Fibroblast of skin of right quadriceps (primary cell): Measurements from ENCODE around the gene INO80B.
"Not testable (repeated sequence)": the region's sequence is repeated elsewhere in the genome, so short reads cannot be mapped to it uniquely, and the experiment has no call there.

Experiments
- DNase-seq: peaks from one replicate; pipeline ENCODE4 v3.0.0-alpha.2; 2013

The INO80B gene

GRCh38 chr2:74454654-74455511, at the start of gene INO80B:
Gene INO80B (plus strand): TSS chr2:74455087. CDS start chr2:74455117, 30 bp downstream.
- peak; percentile 98 for DNase-seq

- no peak for DNase-seq
These were observed 48.9 kb upstream of the INO80B start for GRCh38 chr2:74406035-74406434.

- no peak for DNase-seq
These were observed 47.2 kb upstream of the INO80B start for GRCh38 chr2:74407682-74408081.

- DNase-seq = no peak
These were observed 41.7 kb upstream of the INO80B start for GRCh38 chr2:74413001-74413698.

DNA sequence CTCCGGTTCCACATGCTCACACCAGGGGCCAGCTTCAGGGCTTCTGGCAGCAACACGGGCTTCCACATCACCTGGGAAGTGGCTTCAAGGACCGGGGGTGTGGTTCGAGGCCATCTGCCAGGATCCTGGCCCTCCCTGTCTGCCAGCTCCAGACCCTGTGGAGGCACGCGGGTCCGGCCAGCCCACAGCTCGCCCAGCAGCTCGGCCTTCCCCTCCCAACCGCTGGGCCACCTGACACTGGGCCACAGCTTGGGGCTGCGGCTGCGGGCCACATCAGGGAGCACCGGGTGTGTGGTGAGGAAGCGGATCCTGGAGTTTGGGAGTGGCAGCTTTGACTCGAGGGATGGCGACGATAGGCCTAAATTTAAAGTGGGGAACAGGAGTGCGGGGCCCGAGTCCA, 40.4 kb upstream of the INO80B start:
- DNase-seq = no peak

GRCh38 chr2:74414881-74415761, 39.8 kb upstream of the INO80B start:
- DNase-seq = no peak

DNA sequence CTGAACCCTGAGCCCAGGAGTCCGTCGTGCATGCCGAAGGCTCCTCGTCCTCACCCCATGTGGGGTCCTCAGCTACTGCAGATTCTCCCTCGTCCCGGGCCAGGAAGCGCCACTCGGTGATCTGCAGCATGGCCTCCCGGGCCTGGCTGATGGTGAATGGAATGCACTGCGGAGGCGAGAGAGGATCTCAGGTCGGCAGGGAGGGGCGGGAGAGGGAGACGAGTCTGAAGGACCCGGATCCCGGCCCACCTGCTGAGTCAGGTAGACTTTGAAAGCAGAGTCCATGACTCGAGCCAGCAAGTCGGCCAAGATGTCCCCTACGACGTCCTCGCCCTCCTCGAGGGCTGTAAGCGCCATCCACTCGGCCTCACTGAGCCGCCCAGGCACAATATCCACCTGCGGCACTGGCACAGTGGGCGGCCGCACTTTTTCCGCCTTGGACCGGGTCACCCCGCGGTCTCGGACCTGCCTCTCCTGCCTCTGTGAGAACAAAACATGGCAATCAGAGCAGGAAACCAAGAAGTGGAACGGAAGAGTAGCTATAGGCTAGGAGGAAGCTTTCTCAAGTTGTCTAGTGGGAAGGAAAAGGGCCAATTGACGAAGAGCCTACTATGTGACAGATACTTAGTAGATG, 39.0 kb upstream of the INO80B start:
- no peak for DNase-seq

- no peak for DNase-seq
These were observed 38.1 kb upstream of the INO80B start for GRCh38 chr2:74416778-74417177.

DNA sequence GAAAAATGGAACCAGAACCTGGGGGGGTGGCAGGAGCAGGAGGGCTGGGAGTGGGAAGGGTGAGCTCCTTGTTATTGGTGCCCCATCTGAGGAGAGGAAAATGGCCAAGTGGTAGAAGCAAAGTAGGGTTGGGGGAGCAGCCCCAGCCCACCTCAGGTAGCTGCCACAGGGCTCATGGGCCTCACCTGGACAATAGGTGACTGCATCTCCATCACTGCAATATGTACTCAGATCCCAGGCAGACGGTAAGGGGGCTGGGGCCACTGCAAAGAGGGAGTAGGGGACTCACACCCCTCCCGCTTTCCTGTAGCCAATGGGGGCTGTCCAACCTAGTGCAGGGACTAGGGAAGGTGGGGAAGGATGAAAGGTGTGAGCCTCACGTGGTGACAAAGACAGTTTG, 37.7 kb upstream of the INO80B start:
- DNase-seq = no peak

GRCh38 chr2:74417763-74418162, 37.1 kb upstream of the INO80B start:
- DNase-seq = no peak

GRCh38 chr2:74418312-74418711, 36.6 kb upstream of the INO80B start:
- no peak for DNase-seq

- no peak for DNase-seq
These were observed 35.5 kb upstream of the INO80B start for GRCh38 chr2:74419345-74419744.

DNA sequence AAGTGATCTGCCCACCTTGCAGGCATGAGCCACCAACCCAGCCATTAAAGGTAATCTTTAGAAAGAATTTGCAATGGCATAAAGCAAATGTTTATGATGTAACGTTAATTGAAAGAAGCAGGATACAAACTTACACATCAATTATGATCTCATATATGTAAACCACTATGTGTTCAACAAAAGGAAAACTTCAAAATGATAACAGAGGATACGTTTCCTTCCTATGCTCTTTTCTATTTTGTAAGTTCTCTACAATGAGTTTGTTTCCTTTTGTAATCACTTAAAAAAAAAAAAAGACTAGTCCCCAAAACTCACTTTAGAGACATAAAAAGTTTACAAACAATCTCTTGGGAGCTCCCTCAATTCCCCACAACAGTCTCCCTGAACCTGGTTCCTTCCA, 34.9 kb upstream of the INO80B start:
- no peak for DNase-seq

DNA sequence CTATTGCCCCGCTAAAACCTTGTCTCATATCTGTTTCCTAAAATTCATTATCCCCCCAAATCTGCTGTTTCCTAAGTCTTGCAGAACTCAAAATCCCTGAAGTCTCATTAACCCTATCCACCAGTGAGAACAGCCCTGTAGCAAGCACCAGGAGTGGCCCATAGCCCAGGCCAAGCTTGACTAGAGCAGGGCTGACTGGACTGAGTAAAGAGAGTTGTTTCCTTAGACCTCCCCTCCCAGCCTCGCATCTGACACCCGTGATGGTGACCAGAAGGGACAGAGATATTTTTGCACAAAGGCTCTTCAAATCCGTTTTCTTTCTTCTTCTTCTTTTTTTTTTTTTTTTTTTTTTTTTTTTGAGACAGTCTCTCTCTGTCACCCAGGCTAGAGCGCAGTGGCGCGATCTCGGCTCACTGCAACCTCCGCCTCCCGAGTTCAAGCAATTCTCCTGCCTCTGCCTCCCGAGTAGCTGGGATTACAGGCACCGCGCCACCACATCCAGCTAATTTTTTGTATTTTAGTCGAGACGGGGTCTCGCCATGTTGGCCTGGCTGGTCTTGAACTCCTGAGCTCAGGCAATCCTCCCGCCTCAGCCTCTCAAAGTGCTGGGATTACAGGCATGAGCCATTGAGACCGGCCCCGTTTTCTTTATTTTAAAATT, 34.3 kb upstream of the INO80B start:
- not testable (repeated sequence) for DNase-seq

DNA sequence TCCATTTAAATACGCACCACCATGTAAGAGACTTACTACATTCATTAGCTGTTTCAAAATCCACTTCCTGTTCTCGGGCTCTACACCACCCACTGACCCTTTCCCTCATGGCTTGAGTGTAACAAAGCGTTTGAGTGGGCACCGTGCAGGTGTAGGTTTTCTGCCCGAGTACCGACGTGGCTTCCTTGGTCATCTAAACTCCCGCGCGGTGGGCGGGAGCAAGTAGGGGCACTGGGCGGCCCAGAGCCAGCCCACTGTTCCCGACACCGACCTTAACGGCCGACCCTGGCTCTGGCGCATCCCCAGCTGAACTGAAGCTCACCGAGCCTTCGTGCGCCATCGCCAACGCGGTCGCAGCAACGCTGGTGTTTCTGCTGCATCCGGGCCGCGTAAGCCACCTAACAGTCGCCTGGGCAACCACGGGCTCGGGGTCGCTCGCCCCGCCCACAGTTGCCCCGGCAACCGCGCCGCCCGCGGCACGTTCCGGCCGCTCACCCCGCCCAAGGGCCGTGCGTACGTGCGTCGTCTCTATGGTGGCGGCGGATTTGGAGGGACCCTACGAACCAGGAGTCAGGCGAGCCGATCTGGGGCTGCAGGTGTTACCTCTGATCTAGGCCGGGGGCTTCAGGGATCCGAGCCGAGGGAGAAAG, 33.5 kb upstream of the INO80B start, which contains the start of the genes C2orf81 and WDR54:
C2orf81 (minus strand) TSS at position 399 of the 650 bp plus-strand sequence; CDS start at position 340, 59 bp downstream.
WDR54 (plus strand) TSS at position 510 of the 650 bp plus-strand sequence. CDS start 424 bp downstream, outside the sequence.
- DNase-seq = peak; percentile 87

GRCh38 chr2:74423231-74424095, 31.4 kb upstream of the INO80B start:
- DNase-seq = no peak

DNA sequence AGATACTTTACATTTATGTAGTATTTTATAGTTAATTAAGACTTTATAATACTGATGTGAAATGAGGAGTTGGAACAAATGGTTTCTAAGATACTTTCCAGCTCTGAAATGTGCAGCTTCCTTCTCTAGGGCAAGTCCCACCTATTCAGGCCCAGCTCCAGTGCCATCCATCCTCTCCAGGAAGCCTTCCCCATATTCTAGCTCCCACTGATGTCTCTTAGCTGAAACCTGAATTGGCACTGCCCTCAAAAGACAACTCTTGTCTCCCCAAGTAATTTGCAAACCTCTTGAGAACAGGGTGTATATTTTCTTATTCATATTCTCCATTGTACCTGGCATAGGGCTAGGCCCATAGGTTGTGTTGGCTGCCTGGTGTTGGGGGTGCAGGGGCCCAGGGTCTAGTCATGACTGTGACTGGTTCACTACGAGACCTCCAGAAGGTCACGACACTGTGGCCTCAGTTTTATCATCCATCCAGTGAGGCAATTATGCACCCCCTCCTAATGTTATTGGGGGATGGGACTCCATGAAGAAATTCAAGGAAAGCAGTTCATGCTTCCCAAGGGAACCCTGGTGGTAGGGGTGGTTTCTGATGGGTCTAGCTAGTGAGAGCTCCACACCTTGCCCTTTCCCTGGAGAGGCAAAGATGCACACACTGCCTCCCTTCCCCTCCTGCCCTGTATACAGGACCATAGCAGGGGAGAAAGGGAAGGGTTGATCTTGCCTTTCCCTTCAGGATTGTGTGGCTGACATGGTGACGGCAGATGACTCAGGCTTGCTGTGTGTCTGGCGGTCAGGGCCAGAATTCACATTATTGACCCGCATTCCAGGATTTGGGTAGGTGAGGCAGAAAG, 30.5 kb upstream of the INO80B start:
- DNase-seq = no peak

GRCh38 chr2:74424995-74425406, 29.9 kb upstream of the INO80B start:
- no peak for DNase-seq

- no peak for DNase-seq
These were observed 29.4 kb upstream of the INO80B start for GRCh38 chr2:74425523-74425922.
